Endothelial cell of umbilical vein (primary cell): ENCODE measurements around the gene SPIRE2. TPM values are rescaled to one million over a fixed set of nuclear protein-coding genes. Genes with fewer than 3 reads are reported as not detected.

Experiments
- BruUV-seq: library from RNA; stranded (reverse); fragments of 400-500 nt; replicated peaks from 2 replicates; lab custom pipeline; 2021; lab: Mats Ljungman, UMichigan
- CTCF ChIA-PET: fragments of 300-600, 350-600 bp; sonication (Branson Sonifier 250); formaldehyde crosslinking; loops from one replicate; lab custom pipeline; 2021; ENCODE audit warnings: antibody characterized with exemption, inconsistent platforms; lab: Charles Lee
- POLR2A ChIA-PET: fragments of 300-600, 350-600 bp; sonication (Branson Sonifier 250); formaldehyde crosslinking; loops from one replicate; lab custom pipeline; 2021; ENCODE audit warnings: antibody characterized with exemption, inconsistent platforms; lab: Charles Lee
- DNase-seq: peaks from one replicate; pipeline ENCODE4 v3.0.0-alpha.2; 2011; ENCODE audit warnings: low read depth, low spot score
- FAIRE-seq: peaks from 2 replicates; lab custom pipeline; 2011; peaks lifted over from hg19 to GRCh38; lab: Jason Lieb, UNC
- H2AFZ ChIP-seq: 2 replicates; pipeline ENCODE4 v1.6.0; 2012; ENCODE audit warnings: low read depth, low read length, control low read depth, inconsistent platforms
- H3K27ac ChIP-seq: 2 replicates; pipeline ENCODE4 v1.5.1; 2011; ENCODE audit warnings: low read depth, mild to moderate bottlenecking, control low read depth, low read length, moderate library complexity; ENCODE audit not compliant: insufficient read depth
- H3K27me3 ChIP-seq, 2 experiments: 2 replicates each; pipeline versions ENCODE4 v1.6.0 to v1.6.1; 2011; ENCODE audit warnings: low read length in 2 of 2, mixed read lengths in 1 of 2; ENCODE audit not compliant: control insufficient read depth in 2 of 2, insufficient read depth in 2 of 2
- H3K36me3 ChIP-seq, 2 experiments: 2 replicates in 1 of 2; 3 replicates in 1 of 2; pipeline ENCODE4 v1.5.1; 2011; ENCODE audit warnings: low read length in 2 of 2, mild to moderate bottlenecking in 1 of 2, moderate library complexity in 1 of 2; ENCODE audit not compliant: control insufficient read depth in 2 of 2, insufficient read depth in 2 of 2; ENCODE audit errors: extremely low read depth in 1 of 2
- H3K4me1 ChIP-seq: 3 replicates; pipeline ENCODE4 v1.5.1; 2011; ENCODE audit warnings: mild to moderate bottlenecking, low read length; ENCODE audit not compliant: control insufficient read depth, insufficient read depth; ENCODE audit errors: extremely low read depth
- H3K4me2 ChIP-seq: 2 replicates; pipeline ENCODE4 v1.6.1; 2011; ENCODE audit warnings: low read length, control low read depth, mixed read lengths; ENCODE audit not compliant: insufficient read depth
- H3K4me3 ChIP-seq, 3 experiments: fragments of 200-600 bp in 1 of 3; sonication (generic), shearing (Covaris generic) in 1 of 3; replicated peaks in 1 of 3; 2 replicates each; pipeline ENCODE4 v1.5.1; 2011 to 2016; ENCODE audit warnings: control low read depth in 3 of 3, low read length in 3 of 3, mild to moderate bottlenecking in 2 of 3, inconsistent platforms in 1 of 3, low read depth in 1 of 3, moderate library complexity in 1 of 3; ENCODE audit not compliant: insufficient read depth in 1 of 3
- H3K79me2 ChIP-seq: 2 replicates; pipeline ENCODE4 v1.6.0; 2012; ENCODE audit warnings: low read length, inconsistent platforms; ENCODE audit not compliant: control insufficient read depth, insufficient read depth
- H3K9ac ChIP-seq: replicated peaks from 2 replicates; pipeline ENCODE3; 2011; ENCODE audit warnings: low read length, control low read depth; ENCODE audit not compliant: insufficient read depth; ENCODE audit errors: extremely low read depth
- H3K9me1 ChIP-seq: replicated peaks from 3 replicates; pipeline ENCODE4 v1.6.0; 2011; ENCODE audit warnings: mild to moderate bottlenecking, low read length; ENCODE audit not compliant: control insufficient read depth, insufficient read depth; ENCODE audit errors: extremely low read depth
- H3K9me3 ChIP-seq: replicated peaks from 2 replicates; pipeline ENCODE4 v1.5.1; 2012; ENCODE audit warnings: low read length, inconsistent platforms; ENCODE audit not compliant: control insufficient read depth, insufficient read depth
- H4K20me1 ChIP-seq: replicated peaks from 2 replicates; pipeline ENCODE3; 2011; ENCODE audit warnings: mild to moderate bottlenecking, low read length; ENCODE audit not compliant: control insufficient read depth, insufficient read depth; ENCODE audit errors: extremely low read depth
- GATA2 ChIP-seq: IDR thresholded peaks from 2 replicates; pipeline ENCODE4 v1.7.0; 2011; ENCODE audit warnings: low read depth, mild to moderate bottlenecking, moderate library complexity, mixed read lengths, low read length; ENCODE audit not compliant: insufficient read length, insufficient read depth
- dilution Hi-C: fragments of 300-500 bp; cut with MboI; formaldehyde crosslinking; loops from one replicate; pipeline ENCODE4 v1.15.0; 2019; ENCODE audit warnings: low sequenced_read_pairs; ENCODE audit not compliant: extremely low pct_ligation_motif_present
- intact Hi-C: fragments of 100-400 bp; cut with micrococcal nuclease; formaldehyde crosslinking; loops from one replicate; pipeline ENCODE4 v1.10.0; 2022
- polyA plus RNA-seq, 4 experiments: library from polyadenylated mRNA; depleted of rRNA in 3 of 4; stranded (reverse) in 3 of 4; unstranded in 1 of 4; fragments of >200 nt; gene quantifications; 2 replicates each; pipeline versions ENCODE4 v1.2.1 to v1.2.3, GENCODE V29; 2011 to 2012; ENCODE audit warnings: missing spikeins in 1 of 4
- total RNA-seq: library from RNA; stranded (reverse); gene quantifications from 2 replicates; pipeline ENCODE4 v1.2.3, GENCODE V29; 2021
- TF ChIP-seq, protein P1 (sequence below): IDR thresholded peaks from 2 replicates; pipeline ENCODE4 v1.6.1; 2011; ENCODE audit not compliant: insufficient read depth, insufficient read length
- TF ChIP-seq, protein P2 (sequence below), 2 donors: IDR thresholded peaks; 1 replicate in 1 of 2; 2 replicates in 1 of 2; pipeline ENCODE4 v1.5.1; 2011; ENCODE audit warnings: low read length in 2 of 2, mild to moderate bottlenecking in 2 of 2, moderate library complexity in 2 of 2, control low read depth in 1 of 2, inconsistent platforms in 1 of 2, low read depth in 1 of 2; ENCODE audit not compliant: insufficient read depth in 1 of 2; ENCODE audit errors: extremely low read depth in 1 of 2

SPIRE2 gene
- total and polyA plus RNA-seq, 2 donors (not counting 3 experiments of a cell fraction or from before 2014, with no cell fraction given), result 1.2 to 3.1 TPM

- Histone ChIP-seq H3K79me2 (no peaks in the 10 kb centered on the region), H3K27me3 (no peaks in the 10 kb centered on the region), H4K20me1 (no peaks in the 10 kb centered on the region), H3K4me3 (no peak overlapping the region), H2AFZ (no peak overlapping the region), H3K9ac (no peak overlapping the region), H3K36me3 (no peaks in the 10 kb centered on the region), H3K4me2 (no peak overlapping the region), H3K9me3 (no peaks in the 10 kb centered on the region), H3K4me1 (peaks cover 16% of the 10 kb centered on the region), H3K27ac (no peak overlapping the region), H3K9me1 (no peaks in the 10 kb centered on the region)
- no peak for FAIRE-seq
- TF ChIP-seq GATA2, result no peak
- TF ChIP-seq, protein P1, sequence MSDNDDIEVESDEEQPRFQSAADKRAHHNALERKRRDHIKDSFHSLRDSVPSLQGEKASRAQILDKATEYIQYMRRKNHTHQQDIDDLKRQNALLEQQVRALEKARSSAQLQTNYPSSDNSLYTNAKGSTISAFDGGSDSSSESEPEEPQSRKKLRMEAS, result no peak
- TF ChIP-seq, protein P2, sequence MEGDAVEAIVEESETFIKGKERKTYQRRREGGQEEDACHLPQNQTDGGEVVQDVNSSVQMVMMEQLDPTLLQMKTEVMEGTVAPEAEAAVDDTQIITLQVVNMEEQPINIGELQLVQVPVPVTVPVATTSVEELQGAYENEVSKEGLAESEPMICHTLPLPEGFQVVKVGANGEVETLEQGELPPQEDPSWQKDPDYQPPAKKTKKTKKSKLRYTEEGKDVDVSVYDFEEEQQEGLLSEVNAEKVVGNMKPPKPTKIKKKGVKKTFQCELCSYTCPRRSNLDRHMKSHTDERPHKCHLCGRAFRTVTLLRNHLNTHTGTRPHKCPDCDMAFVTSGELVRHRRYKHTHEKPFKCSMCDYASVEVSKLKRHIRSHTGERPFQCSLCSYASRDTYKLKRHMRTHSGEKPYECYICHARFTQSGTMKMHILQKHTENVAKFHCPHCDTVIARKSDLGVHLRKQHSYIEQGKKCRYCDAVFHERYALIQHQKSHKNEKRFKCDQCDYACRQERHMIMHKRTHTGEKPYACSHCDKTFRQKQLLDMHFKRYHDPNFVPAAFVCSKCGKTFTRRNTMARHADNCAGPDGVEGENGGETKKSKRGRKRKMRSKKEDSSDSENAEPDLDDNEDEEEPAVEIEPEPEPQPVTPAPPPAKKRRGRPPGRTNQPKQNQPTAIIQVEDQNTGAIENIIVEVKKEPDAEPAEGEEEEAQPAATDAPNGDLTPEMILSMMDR (IDR thresholded peaks at IDR 0.05; ENCODE audit: extremely low read depth in 1 of 2, insufficient read depth in 1 of 2, low read depth in 1 of 2, low read length in 2 of 2), result no peak
- no peak for DNase-seq
- dilution Hi-C loops, result no loop called here
- ChIA-PET CTCF (interaction anchor here (1.2 to 3.8 kb wide), 4 partner anchors 73 to 163 kb away, joined by 10 to 66 read pairs (median 14); partner anchors contain the start of gene SPATA2L), POLR2A (no interaction called here)
- intact Hi-C loops, result loop anchor here (5.0 kb wide), 2 partner anchors 110 to 140 kb away; partner anchors contain the start of genes VPS9D1 and ZNF276
- no TSS peak for BruUV-seq
Observed at GRCh38 chr16:89862732-89863131, 34.5 kb downstream of the SPIRE2 start.
